SK-N-SH treated with all-trans-retinoic acid at 6 μM for 48 hours (cell line): ENCODE data around the gene ANO10.

Experiments
- ARNTL ChIP-seq: fragments of 450-650 bp; formaldehyde crosslinking; IDR thresholded peaks from 2 replicates; pipeline ENCODE4 v1.5.0; 2020; ENCODE audit warnings: low read depth, mild to moderate bottlenecking, moderate library complexity, borderline replicate concordance
- CSDC2 ChIP-seq: fragments of 250-450 bp; sonication (Bioruptor Pico); IDR thresholded peaks from 2 replicates; pipeline ENCODE4 v1.5.0; 2020; ENCODE audit warnings: mild to moderate bottlenecking, moderate library complexity
- CSRNP3 ChIP-seq: fragments of 250-450 bp; sonication (Bioruptor Pico); IDR thresholded peaks from 2 replicates; pipeline ENCODE4 v1.5.1; 2021; ENCODE audit warnings: mild to moderate bottlenecking, moderate library complexity
- GLIS3 ChIP-seq: fragments of 250-450 bp; sonication (Bioruptor Pico); IDR thresholded peaks from 2 replicates; pipeline ENCODE4 v1.5.0; 2020; ENCODE audit warnings: mild to moderate bottlenecking, moderate library complexity
- ISL1 ChIP-seq: fragments of 250-450 bp; sonication (Bioruptor Pico); IDR thresholded peaks from 2 replicates; pipeline ENCODE4 v2.1.2; 2022; ENCODE audit warnings: mild to moderate bottlenecking, moderate library complexity
- OSR1 ChIP-seq: fragments of 250-450 bp; sonication (Bioruptor Pico); IDR thresholded peaks from 2 replicates; pipeline ENCODE4 v1.8.0; 2022; ENCODE audit warnings: moderate library complexity, mild to moderate bottlenecking, inconsistent platforms
- PATZ1 ChIP-seq: fragments of 250-450 bp; sonication (Bioruptor Pico); IDR thresholded peaks from 2 replicates; pipeline ENCODE4 v1.8.0; 2020; ENCODE audit warnings: mild to moderate bottlenecking, moderate library complexity, borderline replicate concordance
- PPARA ChIP-seq: fragments of 250-450 bp; sonication (Bioruptor Pico); IDR thresholded peaks from 2 replicates; pipeline ENCODE4 v1.5.0; 2020; ENCODE audit warnings: mild to moderate bottlenecking, borderline replicate concordance
- RARB ChIP-seq: fragments of 250-450 bp; sonication (Bioruptor Pico); IDR thresholded peaks from 2 replicates; pipeline ENCODE4 v1.8.0; 2021; ENCODE audit warnings: mild to moderate bottlenecking, moderate library complexity
- TCF4 ChIP-seq: fragments of 250-450 bp; sonication (Bioruptor Pico); IDR thresholded peaks from 2 replicates; pipeline ENCODE4 v1.8.0; 2021; ENCODE audit warnings: mild to moderate bottlenecking, moderate library complexity, borderline replicate concordance
- TSHZ2 ChIP-seq: fragments of 250-450 bp; sonication (Bioruptor Pico); IDR thresholded peaks from 2 replicates; pipeline ENCODE4 v1.5.0; 2020; ENCODE audit warnings: mild to moderate bottlenecking, moderate library complexity
- ZFP30 ChIP-seq: fragments of 450-650 bp; formaldehyde crosslinking; IDR thresholded peaks from 2 replicates; pipeline ENCODE4 v1.5.0; 2022; ENCODE audit warnings: mild to moderate bottlenecking, moderate library complexity

GRCh38 chr3:43650345-43650744 is 28.5 kb upstream of the ANO10 start:
- TF ChIP-seq CSDC2 (CRISPR knock-in tag): no peak
- TF ChIP-seq TSHZ2 (CRISPR knock-in tag): no peak
- no peak for TF ChIP-seq ZFP30 (CRISPR knock-in tag)
- no peak for TF ChIP-seq ARNTL (CRISPR knock-in tag)
- TF ChIP-seq PPARA: no peak
- TF ChIP-seq GLIS3: no peak
- TF ChIP-seq OSR1: no peak
- no peak for TF ChIP-seq PATZ1 (CRISPR knock-in tag)
- TF ChIP-seq ISL1 (CRISPR knock-in tag): no peak
- TF ChIP-seq TCF4 (CRISPR knock-in tag): no peak
- no peak for TF ChIP-seq RARB (CRISPR knock-in tag)
- TF ChIP-seq CSRNP3 (CRISPR knock-in tag): no peak
